IMR-90 (cell line): ENCODE data around the gene TMEM213. TPM values are rescaled to one million over a fixed set of nuclear protein-coding genes. Genes with fewer than 3 reads are reported as not detected.

ENCODE experiments used
- ATAC-seq: fragments of 200-7000 bp; cut with Tn5 transposase; 2 replicates; pipeline ENCODE4 v1.9.1; 2020; ENCODE audit warnings: low read depth, mild to moderate bottlenecking, moderate library complexity
- BruUV-seq: library from RNA; stranded (reverse); fragments of 400-500 nt; replicated peaks from 2 replicates; lab custom pipeline; 2021; lab: Mats Ljungman, UMichigan
- CTCF ChIA-PET: fragments of 300-600 bp; formaldehyde crosslinking; extraction: SDS; loops from one replicate; lab custom pipeline; 2021; ENCODE audit warnings: antibody characterized with exemption; lab: Yijun Ruan, JAX
- POLR2A ChIA-PET: fragments of 300-600 bp; sonication (Branson Sonifier 250); formaldehyde crosslinking; loops from one replicate; lab custom pipeline; 2022; ENCODE audit warnings: antibody characterized with exemption; ENCODE audit not compliant: unreplicated experiment; lab: Charles Lee
- DNase-seq: peaks from one replicate; pipeline ENCODE4 v3.0.0; 2013
- H2AFZ ChIP-seq: replicated peaks from 2 replicates; pipeline ENCODE3; 2013; ENCODE audit warnings: low read length, mild to moderate bottlenecking; ENCODE audit not compliant: poor library complexity
- H2AK5ac ChIP-seq: 2 replicates; pipeline ENCODE4 v1.6.1; 2013; ENCODE audit warnings: low read depth, low read length, inconsistent platforms
- H2AK9ac ChIP-seq: replicated peaks from 2 replicates; pipeline ENCODE3; 2013; ENCODE audit warnings: mild to moderate bottlenecking, low read depth, low read length, moderate library complexity; ENCODE audit not compliant: poor library complexity
- H2BK120ac ChIP-seq: 2 replicates; pipeline ENCODE4 v1.6.1; 2013; ENCODE audit warnings: low read depth, low read length, inconsistent platforms
- H2BK15ac ChIP-seq: 3 replicates; pipeline ENCODE4 v1.6.1; 2013; ENCODE audit warnings: low read depth, low read length, inconsistent platforms
- H2BK20ac ChIP-seq: 2 replicates; pipeline ENCODE4 v1.6.1; 2013; ENCODE audit warnings: low read depth, mild to moderate bottlenecking, inconsistent platforms, low read length, moderate library complexity
- H2BK5ac ChIP-seq: 2 replicates; pipeline ENCODE4 v1.6.1; 2013; ENCODE audit warnings: mild to moderate bottlenecking, low read depth, low read length, inconsistent platforms; ENCODE audit not compliant: poor library complexity, severe bottlenecking
- H3K14ac ChIP-seq: replicated peaks from 2 replicates; pipeline ENCODE4 v1.6.1; 2013; ENCODE audit warnings: low read depth, low read length, inconsistent platforms
- H3K18ac ChIP-seq: 2 replicates; pipeline ENCODE4 v1.6.1; 2013; ENCODE audit warnings: low read depth, low read length, control low read depth
- H3K23ac ChIP-seq: 2 replicates; pipeline ENCODE4 v1.6.1; 2013; ENCODE audit warnings: low read depth, low read length, inconsistent platforms
- H3K27ac ChIP-seq: 2 replicates; pipeline ENCODE4 v1.5.1; 2013; ENCODE audit warnings: mild to moderate bottlenecking, control low read depth, low read length; ENCODE audit not compliant: insufficient read depth
- H3K27me3 ChIP-seq: 2 replicates; pipeline ENCODE4 v1.6.1; 2013; ENCODE audit warnings: low read length; ENCODE audit not compliant: control insufficient read depth, insufficient read depth
- H3K36me3 ChIP-seq: 2 replicates; pipeline ENCODE4 v1.6.1; 2013; ENCODE audit warnings: low read length, mixed read lengths; ENCODE audit not compliant: control insufficient read depth, insufficient read depth
- H3K4ac ChIP-seq: 2 replicates; pipeline ENCODE4 v1.6.1; 2013; ENCODE audit warnings: low read depth, low read length, inconsistent platforms
- H3K4me1 ChIP-seq: 2 replicates; pipeline ENCODE4 v1.6.1; 2013; ENCODE audit warnings: low read length, mixed read lengths; ENCODE audit not compliant: control insufficient read depth, insufficient read depth
- H3K4me2 ChIP-seq: 2 replicates; pipeline ENCODE4 v1.6.1; 2013; ENCODE audit warnings: low read depth, mild to moderate bottlenecking, control low read depth, low read length, moderate library complexity
- H3K4me3 ChIP-seq: 2 replicates; pipeline ENCODE4 v1.5.1; 2013; ENCODE audit warnings: low read depth, mild to moderate bottlenecking, control low read depth, low read length, moderate library complexity; ENCODE audit not compliant: insufficient read depth
- H3K56ac ChIP-seq: 2 replicates; pipeline ENCODE4 v1.6.1; 2013; ENCODE audit warnings: low read length, inconsistent platforms; ENCODE audit not compliant: insufficient read depth; ENCODE audit errors: extremely low read depth
- H3K79me1 ChIP-seq, 2 experiments: 2 replicates each; pipeline ENCODE4 v1.6.1; 2013; ENCODE audit warnings: low read length in 2 of 2, inconsistent platforms in 1 of 2, low read depth in 1 of 2
- H3K9ac ChIP-seq: 2 replicates; pipeline ENCODE4 v1.6.1; 2013; ENCODE audit warnings: low read depth, low read length, control low read depth
- H3K9me1 ChIP-seq: 2 replicates; pipeline ENCODE4 v1.6.1; 2013; ENCODE audit warnings: low read length, inconsistent platforms; ENCODE audit not compliant: insufficient read depth
- H3K9me3 ChIP-seq: 2 replicates; pipeline ENCODE4 v1.6.1; 2013; ENCODE audit warnings: low read length; ENCODE audit not compliant: control insufficient read depth, insufficient read depth
- H4K20me1 ChIP-seq: 2 replicates; pipeline ENCODE4 v1.6.1; 2013; ENCODE audit warnings: low read length, inconsistent platforms; ENCODE audit not compliant: insufficient read depth
- H4K5ac ChIP-seq: 2 replicates; pipeline ENCODE4 v1.6.1; 2013; ENCODE audit warnings: mild to moderate bottlenecking, low read depth, low read length, control low read depth
- H4K8ac ChIP-seq, 2 experiments: 2 replicates each; pipeline ENCODE4 v1.6.1; 2013; ENCODE audit warnings: low read depth in 2 of 2, low read length in 2 of 2, control low read depth in 1 of 2, inconsistent platforms in 1 of 2
- H4K91ac ChIP-seq: 2 replicates; pipeline ENCODE4 v1.6.1; 2013; ENCODE audit warnings: low read depth, low read length, inconsistent platforms; ENCODE audit not compliant: insufficient read depth
- BHLHE40 ChIP-seq: fragments of 150-350 bp; IDR thresholded peaks from 2 replicates; pipeline ENCODE4 v1.6.1; 2016; ENCODE audit warnings: mild to moderate bottlenecking, low read depth, low read length
- CEBPB ChIP-seq: IDR thresholded peaks from 2 replicates; pipeline ENCODE4 v1.6.1; 2012; ENCODE audit warnings: low read depth, low read length, improper control_type of control experiment
- CHD1 ChIP-seq: IDR thresholded peaks from 2 replicates; pipeline ENCODE4 v1.6.1; 2012; ENCODE audit warnings: low read depth, low read length, improper control_type of control experiment
- FOS ChIP-seq: fragments of 150-350 bp; IDR thresholded peaks from 2 replicates; pipeline ENCODE4 v1.6.1; 2016; ENCODE audit warnings: low read depth, low read length
- MAFK ChIP-seq: IDR thresholded peaks from 2 replicates; pipeline ENCODE4 v1.6.1; 2012; ENCODE audit warnings: low read depth, low read length, improper control_type of control experiment
- MAZ ChIP-seq: IDR thresholded peaks from 2 replicates; pipeline ENCODE4 v1.6.1; 2012; ENCODE audit warnings: low read depth, mild to moderate bottlenecking, low read length, improper control_type of control experiment, moderate library complexity, borderline replicate concordance
- MXI1 ChIP-seq: IDR thresholded peaks from 2 replicates; pipeline ENCODE4 v1.6.1; 2012; ENCODE audit warnings: low read depth, mild to moderate bottlenecking, low read length, moderate library complexity, borderline replicate concordance
- NFE2L2 ChIP-seq: fragments of 150-350 bp; IDR thresholded peaks from 2 replicates; pipeline ENCODE4 v1.6.1; 2016; ENCODE audit warnings: low read depth, mild to moderate bottlenecking, low read length
- POLR2A ChIP-seq: IDR thresholded peaks from 2 replicates; pipeline ENCODE4 v1.6.1; 2012; ENCODE audit warnings: mild to moderate bottlenecking, low read depth, low read length
- RAD21 ChIP-seq: IDR thresholded peaks from 2 replicates; pipeline ENCODE4 v1.6.1; 2012; ENCODE audit warnings: low read length, improper control_type of control experiment
- RCOR1 ChIP-seq: IDR thresholded peaks from 2 replicates; pipeline ENCODE4 v1.6.1; 2012; ENCODE audit warnings: mild to moderate bottlenecking, low read length, improper control_type of control experiment; ENCODE audit not compliant: insufficient replicate concordance
- RFX5 ChIP-seq: IDR thresholded peaks from 2 replicates; pipeline ENCODE4 v1.8.0; 2012; ENCODE audit warnings: low read depth, mild to moderate bottlenecking, low read length, moderate library complexity
- SMC3 ChIP-seq: fragments of 150-350 bp; IDR thresholded peaks from 2 replicates; pipeline ENCODE4 v1.6.1; 2016; ENCODE audit warnings: low read depth, mild to moderate bottlenecking, antibody characterized with exemption, low read length, moderate library complexity
- WGBS, 2 experiments: methylation state at CpG; one replicate each; pipeline versions ENCODE4 v1.1.5 to v1.1.7; 2013; ENCODE audit warnings: missing lambda C conversion rate in 2 of 2; ENCODE audit not compliant: insufficient read length in 1 of 2; ENCODE audit errors: extremely low coverage in 2 of 2; 5-methylcytosine and 5-hydroxymethylcytosine counted together
- dilution Hi-C: fragments of 300-500 bp; cut with HindIII; formaldehyde crosslinking; loops from one replicate; pipeline ENCODE4 v1.14.3; 2018; ENCODE audit warnings: low sequenced_read_pairs; ENCODE audit not compliant: unreplicated experiment
- in situ Hi-C: fragments of 300-500 bp; cut with MboI; formaldehyde crosslinking; loops from 3 replicates; pipeline ENCODE4 v1.14.3; 2019; ENCODE audit warnings: low sequenced_read_pairs, inconsistent platforms, mixed read lengths
- intact Hi-C: fragments of 100-400 bp; cut with micrococcal nuclease; formaldehyde crosslinking; loops from 2 replicates; pipeline ENCODE4 v1.10.0; 2022
- polyA plus RNA-seq, 3 experiments: library from polyadenylated mRNA; depleted of rRNA; stranded (reverse); fragments of >200 nt; gene quantifications; 2 replicates each; pipeline ENCODE4 v1.2.3, GENCODE V29; 2012; ENCODE audit warnings: low replicate concordance in 1 of 3
- total RNA-seq: library from RNA; depleted of rRNA; stranded (reverse); fragments of >200 nt; gene quantifications from 2 replicates; pipeline ENCODE4 v1.2.3, GENCODE V29; 2012
- TF ChIP-seq, protein P1 (sequence below): fragments of 150-350 bp; IDR thresholded peaks from 2 replicates; pipeline ENCODE4 v1.6.1; 2016; ENCODE audit warnings: low read depth, mild to moderate bottlenecking, low read length, moderate library complexity, borderline replicate concordance
- TF ChIP-seq, protein P2 (sequence below): fragments of 150-350 bp; IDR thresholded peaks from 2 replicates; pipeline ENCODE4 v1.6.1; 2017; ENCODE audit warnings: mild to moderate bottlenecking, antibody characterized with exemption, low read length, low read depth
- TF ChIP-seq, protein P3 (sequence below): conservative IDR thresholded peaks from 2 replicates; pipeline ENCODE4 v1.5.1; 2012; ENCODE audit warnings: mild to moderate bottlenecking, low read depth, low read length, improper control_type of control experiment

The TMEM213 gene
- total and polyA plus RNA-seq, 2 of the 4 experiments (the other 2 are of a cell fraction) = not detected

DNA sequence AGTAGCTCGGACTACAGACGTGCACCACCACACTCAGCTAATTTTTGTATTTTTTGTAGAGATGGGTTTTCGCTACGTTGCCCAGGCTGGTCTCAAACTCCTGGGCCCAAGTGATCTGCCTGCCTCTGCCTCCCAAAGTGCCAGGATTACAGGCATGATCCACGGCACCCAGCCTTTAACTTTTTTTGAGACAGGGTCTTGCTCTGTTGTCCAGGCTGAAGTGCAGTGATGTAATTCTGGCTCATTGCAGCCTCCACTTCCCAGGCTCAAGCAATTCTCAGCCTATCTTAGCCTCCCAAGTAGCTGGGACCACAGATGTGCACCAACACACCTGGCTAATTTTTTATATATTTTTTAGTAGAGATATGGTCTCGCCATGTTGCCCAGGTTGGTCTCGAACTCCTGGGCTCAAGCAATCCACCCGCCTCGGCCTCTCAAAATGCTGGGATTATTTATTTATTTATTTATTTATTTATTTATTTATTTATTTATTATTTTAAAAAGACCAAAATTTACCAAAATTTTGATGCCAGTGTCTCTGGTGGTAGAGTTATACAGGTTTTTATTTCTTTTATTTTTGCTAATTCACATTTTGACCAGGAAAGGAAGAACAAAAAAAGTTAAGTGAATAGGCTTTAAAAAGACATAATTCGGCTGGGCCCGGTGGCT is 25.2 kb downstream of the TMEM213 start:
- Histone ChIP-seq H3K79me1 (no peaks in the 10 kb centered on the region), H3K4me3 (no peak overlapping the region), H4K20me1 (no peaks in the 10 kb centered on the region), H3K4ac (no peak overlapping the region), H3K27me3 (no peaks in the 10 kb centered on the region), H2AFZ (no peak overlapping the region), H3K23ac (no peak overlapping the region), H2BK5ac (no peak overlapping the region), H3K4me2 (no peak overlapping the region), H4K8ac (no peak overlapping the region), H4K5ac (no peak overlapping the region), H3K9ac (no peak overlapping the region), H2BK20ac (no peak overlapping the region), H2BK120ac (no peak overlapping the region), H3K18ac (no peak overlapping the region), H2AK9ac (no peak overlapping the region), H3K36me3 (no peaks in the 10 kb centered on the region), H4K91ac (no peak overlapping the region), H3K4me1 (no peaks in the 10 kb centered on the region), H2AK5ac (no peak overlapping the region), H3K56ac (no peak overlapping the region), H2BK15ac (no peak overlapping the region), H3K9me1 (no peaks in the 10 kb centered on the region), H3K9me3 (no peaks in the 10 kb centered on the region), H3K27ac (no peak overlapping the region), H3K14ac (no peak overlapping the region)
- TF ChIP-seq CEBPB (no peak), SMC3 (no peak), MAZ (no peak), CHD1 (no peak), RCOR1 (no peak), POLR2A (no peak), MXI1 (no peak), MAFK (no peak), RAD21 (no peak), RFX5 (no peak), NFE2L2 (no peak), BHLHE40 (no peak), FOS (no peak)
- TF ChIP-seq, protein P1, sequence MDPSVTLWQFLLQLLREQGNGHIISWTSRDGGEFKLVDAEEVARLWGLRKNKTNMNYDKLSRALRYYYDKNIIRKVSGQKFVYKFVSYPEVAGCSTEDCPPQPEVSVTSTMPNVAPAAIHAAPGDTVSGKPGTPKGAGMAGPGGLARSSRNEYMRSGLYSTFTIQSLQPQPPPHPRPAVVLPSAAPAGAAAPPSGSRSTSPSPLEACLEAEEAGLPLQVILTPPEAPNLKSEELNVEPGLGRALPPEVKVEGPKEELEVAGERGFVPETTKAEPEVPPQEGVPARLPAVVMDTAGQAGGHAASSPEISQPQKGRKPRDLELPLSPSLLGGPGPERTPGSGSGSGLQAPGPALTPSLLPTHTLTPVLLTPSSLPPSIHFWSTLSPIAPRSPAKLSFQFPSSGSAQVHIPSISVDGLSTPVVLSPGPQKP = no peak
- TF ChIP-seq, protein P2, sequence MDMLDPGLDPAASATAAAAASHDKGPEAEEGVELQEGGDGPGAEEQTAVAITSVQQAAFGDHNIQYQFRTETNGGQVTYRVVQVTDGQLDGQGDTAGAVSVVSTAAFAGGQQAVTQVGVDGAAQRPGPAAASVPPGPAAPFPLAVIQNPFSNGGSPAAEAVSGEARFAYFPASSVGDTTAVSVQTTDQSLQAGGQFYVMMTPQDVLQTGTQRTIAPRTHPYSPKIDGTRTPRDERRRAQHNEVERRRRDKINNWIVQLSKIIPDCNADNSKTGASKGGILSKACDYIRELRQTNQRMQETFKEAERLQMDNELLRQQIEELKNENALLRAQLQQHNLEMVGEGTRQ = no peak
- TF ChIP-seq, protein P3, sequence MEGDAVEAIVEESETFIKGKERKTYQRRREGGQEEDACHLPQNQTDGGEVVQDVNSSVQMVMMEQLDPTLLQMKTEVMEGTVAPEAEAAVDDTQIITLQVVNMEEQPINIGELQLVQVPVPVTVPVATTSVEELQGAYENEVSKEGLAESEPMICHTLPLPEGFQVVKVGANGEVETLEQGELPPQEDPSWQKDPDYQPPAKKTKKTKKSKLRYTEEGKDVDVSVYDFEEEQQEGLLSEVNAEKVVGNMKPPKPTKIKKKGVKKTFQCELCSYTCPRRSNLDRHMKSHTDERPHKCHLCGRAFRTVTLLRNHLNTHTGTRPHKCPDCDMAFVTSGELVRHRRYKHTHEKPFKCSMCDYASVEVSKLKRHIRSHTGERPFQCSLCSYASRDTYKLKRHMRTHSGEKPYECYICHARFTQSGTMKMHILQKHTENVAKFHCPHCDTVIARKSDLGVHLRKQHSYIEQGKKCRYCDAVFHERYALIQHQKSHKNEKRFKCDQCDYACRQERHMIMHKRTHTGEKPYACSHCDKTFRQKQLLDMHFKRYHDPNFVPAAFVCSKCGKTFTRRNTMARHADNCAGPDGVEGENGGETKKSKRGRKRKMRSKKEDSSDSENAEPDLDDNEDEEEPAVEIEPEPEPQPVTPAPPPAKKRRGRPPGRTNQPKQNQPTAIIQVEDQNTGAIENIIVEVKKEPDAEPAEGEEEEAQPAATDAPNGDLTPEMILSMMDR = no peak
- CTCF ChIA-PET = no interaction called here
- in situ Hi-C loops (no loop called here), intact Hi-C loops (no loop called here), dilution Hi-C loops (no loop called here)
- WGBS, 2 experiments = no CpG with 5 or more reads among the region's 11 CpGs
- no peak for ATAC-seq
- BruUV-seq = no TSS peak
- POLR2A ChIA-PET = no interaction called here
- DNase-seq = no peak
